Activated CD8-positive, alpha-beta memory T cell treated with anti-CD3 and anti-CD28 coated beads for 1 hour (primary cell): ENCODE data around the gene FOXF2.

Source experiments
- DNase-seq, 2 donors: peaks; one replicate each; pipeline ENCODE4 v3.0.0-alpha.2; 2020; ENCODE audit warnings: low read depth in 1 of 2; ENCODE audit errors: extremely low read depth in 1 of 2

The FOXF2 gene

DNA sequence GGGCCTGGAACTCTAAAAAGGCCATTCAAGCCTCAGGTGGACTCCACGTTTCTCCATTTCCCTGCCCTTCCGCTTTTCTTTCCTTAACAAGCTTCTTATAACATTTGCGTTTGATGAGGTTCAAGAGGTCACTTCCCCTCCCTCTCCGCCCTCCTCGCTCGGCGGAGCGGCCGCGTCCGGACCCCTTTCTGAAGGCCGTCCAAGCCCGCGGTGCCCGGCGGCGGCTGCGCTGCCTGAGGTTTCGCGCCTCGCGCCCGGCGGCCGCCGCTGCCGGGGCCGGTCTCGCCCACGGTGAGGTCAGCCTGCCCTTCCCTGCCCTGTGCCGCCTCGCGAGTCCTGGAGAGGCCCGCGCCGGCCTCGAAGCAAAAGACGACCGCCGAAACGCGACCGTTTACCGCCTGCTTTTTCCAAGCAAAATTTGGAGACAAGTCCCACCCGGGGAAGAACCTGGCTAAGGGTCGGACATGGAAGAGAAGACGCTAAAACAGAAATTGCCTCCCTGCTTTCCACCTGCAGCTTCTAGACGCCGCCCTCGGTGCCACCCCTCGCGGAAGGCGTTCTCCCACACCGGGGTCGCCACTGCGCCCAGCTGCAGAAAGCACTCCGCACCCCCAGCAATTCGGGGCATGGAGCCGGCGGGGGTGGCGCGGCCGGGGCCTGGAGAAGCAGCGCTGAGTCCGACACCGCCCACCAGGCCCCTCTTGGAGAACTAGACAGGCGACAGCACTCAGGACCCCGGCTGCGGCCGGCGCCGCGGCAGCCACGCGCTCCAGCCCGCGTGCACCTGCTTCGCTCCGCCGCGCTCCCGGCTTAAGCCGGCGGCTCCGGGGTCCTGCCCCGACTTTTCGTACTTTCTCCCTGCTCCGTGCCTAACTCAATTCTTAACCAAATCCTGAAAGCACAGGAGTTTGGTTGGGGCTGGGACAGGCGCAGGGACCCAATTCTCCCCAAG is 11.0 kb upstream of the FOXF2 start:
- DNase-seq = no peak

DNA sequence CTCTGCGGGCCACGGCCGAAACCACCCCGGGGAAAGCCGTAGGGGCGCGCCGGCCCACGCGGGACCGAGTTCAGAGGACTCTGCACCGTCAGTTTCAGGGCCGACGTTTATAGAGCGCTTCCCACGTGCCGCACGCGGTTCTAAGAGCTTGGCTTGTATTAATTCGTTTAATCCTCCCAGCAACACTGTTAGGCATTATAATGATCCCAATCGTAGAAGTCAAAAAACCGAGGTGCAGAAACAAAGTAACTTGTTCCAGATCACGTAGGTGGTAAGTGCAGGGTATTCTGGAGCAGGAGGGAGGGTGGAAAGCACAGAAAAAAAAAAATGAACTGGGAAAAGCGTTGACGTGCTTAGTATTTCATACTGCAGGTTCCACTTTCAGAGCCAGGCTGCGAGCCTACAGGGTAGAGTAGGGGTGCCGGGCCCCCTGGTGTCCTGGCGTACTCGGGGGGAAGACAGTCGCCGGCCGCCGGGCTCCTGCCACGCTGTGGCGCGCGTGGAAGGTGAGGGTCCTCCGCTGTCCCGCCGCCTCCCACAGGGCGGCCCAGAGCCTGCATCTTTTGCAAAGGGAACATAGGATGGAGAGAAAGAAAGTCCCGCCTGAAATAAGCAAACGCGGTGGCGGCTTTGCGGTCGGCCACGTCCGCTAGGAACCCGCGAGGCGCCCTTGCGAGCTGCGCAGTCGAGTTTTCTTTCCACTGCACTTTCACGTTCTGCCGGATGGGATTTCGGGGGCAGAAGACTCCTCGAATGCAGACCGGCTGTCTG is 10.2 kb upstream of the FOXF2 start:
- no peak for DNase-seq

DNA sequence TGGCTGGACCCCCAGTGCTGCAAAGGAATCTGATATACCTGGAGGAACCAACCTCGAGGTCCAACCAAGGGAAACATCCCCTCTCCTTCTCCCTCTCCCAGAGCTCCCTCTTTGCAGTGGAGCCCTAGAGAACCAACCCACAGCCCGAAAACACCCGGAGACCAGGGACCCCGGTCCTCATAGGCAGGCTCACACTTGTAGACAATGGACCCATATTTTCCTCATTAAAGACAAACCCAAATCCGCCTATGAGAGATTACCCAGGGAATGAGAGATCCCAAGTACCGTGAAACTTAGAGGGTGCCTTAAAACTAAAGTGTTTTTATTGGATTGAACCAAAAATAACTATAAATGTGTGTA is 9.6 kb upstream of the FOXF2 start:
- no peak for DNase-seq

DNA sequence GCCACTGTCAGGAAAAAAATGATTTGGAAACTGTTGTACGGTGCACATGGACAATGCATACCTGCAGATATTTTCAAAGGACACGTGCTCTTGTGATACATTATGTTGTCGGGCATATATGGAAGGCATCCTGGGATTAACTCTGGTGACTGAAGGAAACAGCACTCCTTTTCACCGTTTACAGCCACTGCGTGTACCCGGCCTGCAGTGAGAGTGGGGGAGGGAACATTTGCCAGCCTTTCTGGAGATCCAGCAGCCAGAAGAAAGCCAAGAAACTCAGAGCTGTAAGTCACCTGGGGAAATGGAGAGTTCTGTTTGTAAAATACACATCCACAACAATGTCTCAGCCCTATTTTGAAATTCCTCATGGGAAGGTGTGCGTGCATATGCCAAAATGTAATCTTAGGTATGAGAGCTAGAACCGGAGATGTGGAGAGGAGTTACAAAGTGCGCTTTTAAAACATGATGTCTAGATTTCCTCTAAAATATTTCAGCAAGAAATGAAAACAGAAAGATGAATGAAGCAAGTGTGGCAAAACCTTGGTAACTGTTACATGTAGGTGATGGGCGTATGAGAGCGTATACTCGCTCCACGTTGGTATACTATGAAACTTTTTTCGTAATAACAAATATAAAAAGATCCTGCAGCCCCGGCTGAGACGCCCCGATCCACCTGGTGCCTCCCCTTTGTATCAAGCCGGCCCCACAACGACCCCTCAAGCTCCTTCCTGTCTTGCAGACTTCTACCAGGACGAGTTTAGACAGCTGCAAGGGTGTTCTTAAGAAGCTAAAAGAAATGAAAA is 8.6 kb upstream of the FOXF2 start:
- DNase-seq = no peak

DNA sequence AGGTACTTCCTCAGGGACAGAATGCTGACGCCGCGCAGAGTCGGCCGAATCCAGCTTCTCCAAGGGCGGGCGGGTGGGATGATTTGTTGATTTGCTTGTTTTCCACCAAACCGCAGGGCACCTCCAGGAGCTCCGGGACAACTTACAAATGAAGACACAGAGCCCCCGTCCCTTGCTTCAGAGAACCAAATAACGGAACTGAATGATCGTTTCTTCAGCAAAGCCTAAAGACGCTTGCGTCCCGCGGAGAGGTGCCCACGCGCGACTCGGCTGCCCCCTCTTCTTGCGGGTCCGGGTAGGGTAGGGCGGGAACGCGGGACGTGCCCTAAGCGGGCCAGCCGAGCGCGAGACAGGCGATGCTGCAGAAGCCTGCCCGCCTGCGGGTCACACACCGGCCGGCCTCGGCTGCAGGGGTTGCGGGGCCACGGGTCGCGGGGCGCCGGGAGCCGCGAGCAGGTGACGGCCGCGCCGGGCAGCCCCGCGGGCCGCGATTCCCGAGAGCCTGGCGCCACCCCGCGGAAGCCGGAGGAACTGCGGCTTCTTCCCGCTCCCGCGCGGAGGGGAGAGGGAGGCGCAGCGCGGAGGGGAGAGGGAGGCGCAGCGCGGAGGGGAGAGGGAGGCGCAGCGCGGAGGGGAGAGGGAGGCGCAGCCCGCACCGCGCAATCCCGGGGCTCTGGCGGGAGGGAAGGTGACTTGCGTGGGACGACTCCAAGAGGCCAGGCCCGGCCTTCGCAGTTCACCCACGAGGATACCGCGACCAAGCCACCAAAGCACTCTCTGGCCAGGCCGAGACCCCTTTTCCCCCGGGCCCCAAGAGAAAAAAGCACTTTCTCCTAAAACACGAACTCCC is 7.7 kb upstream of the FOXF2 start:
- DNase-seq = peak in 1 of 2 donors; percentile 43

DNA sequence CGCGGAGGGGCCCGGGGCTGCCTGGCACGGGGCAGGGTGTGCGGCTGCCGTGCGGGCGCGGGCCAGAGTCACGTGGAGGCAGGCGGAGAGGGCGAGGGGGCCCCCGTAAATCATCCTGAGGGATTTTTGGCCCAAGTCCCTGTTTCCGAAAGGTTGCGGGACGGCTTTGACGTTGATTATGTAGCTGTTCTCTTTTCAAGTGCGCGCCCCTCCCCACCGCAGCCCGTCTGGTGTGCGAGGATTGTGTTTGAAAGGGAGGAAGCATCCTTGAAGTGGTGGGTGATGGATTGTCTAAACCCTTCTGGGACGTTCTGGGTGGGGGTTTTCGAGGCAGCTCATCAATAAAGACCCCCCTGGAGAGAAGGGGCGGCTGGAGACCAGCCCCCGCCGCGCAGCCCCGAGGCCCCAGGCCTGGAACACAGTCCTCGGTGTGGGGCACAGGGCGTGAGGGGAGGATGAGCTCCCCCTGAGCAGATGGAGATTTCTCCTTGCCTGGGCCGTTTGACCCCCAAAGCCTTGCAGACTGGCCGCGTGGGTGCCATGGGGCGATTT is 7.0 kb upstream of the FOXF2 start:
- DNase-seq = no peak

DNA sequence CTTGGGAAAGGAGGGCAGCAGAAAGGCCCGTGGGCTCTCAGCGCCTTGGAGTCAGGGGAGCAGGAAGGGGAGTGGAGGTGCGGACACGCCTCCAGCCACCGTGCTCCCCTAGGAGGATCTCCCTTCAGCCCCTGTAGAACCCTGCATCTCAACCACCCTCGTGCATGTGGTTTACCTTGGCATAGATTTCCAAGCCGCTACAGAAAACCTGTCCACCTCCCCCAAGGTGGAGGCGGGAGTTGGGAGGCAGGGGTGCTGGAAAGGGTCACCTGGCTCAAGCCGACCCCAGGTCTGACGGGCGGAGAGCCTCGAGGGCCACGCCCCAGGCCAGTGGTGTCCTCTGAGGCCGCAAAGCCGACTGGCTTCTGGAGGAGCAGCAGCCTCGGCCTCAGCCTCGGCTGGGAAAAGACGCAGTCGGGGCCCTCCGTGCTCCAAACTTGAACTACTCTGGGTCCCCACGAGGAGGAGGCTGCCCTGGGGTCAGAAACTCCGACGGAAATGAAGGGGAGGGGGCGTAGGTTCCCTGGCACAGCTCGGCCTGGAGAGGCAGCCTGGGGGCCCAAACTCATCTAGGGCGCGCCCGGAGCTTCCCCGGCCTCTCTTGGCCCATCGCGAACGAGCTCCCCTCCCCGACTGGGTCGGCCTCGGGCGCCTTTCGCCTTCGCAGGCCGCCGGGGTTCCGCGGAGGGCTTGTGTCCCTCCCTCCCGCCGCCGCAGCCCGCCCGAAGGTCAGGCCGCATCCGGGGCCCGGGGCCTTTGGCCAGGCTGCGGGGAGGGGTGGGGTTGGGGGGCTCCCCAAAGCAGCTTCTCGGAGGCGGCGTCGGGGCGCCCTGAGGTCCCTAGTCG is 6.3 kb upstream of the FOXF2 start:
- no peak for DNase-seq

DNA sequence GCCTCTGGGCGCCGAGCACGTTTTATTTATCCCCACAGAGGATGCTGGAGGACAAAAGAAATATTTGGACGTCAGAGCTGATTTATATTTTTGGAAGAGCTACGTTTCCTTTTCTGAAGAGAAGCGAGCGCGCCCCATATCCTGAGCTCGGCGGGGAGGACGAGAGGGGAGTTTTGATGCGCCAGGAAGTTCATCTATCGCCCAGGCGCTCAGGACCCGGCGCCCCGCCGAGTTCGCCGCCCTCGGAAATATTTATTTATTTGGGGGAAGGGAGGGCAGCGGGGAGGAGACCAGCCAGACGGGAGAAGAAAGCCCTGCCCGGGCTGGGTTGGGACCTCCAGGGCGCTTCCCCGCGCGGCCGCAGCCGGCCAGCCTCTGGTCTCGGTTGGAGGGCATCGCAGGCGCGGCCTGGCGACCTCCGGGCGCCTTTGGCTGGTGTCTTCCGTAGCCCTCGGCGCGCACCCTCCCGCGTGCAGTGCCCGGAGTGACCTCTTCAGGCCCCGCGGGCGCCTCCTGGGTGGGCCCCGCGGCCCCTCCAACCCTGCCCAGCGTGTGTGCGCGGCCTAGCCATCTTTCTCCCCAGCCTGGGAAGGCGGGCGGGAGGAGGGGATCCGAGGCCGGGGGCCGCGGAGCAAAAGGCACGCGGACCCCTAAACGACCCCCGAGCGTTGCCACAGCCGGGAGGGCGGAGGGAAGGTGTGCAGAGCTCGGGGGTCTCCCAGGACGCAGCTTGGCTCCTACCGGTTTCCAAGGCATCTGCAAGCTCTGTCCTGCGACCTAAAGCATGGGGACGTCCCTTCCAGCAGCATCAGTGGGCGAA is 5.4 kb upstream of the FOXF2 start:
- DNase-seq = no peak

DNA sequence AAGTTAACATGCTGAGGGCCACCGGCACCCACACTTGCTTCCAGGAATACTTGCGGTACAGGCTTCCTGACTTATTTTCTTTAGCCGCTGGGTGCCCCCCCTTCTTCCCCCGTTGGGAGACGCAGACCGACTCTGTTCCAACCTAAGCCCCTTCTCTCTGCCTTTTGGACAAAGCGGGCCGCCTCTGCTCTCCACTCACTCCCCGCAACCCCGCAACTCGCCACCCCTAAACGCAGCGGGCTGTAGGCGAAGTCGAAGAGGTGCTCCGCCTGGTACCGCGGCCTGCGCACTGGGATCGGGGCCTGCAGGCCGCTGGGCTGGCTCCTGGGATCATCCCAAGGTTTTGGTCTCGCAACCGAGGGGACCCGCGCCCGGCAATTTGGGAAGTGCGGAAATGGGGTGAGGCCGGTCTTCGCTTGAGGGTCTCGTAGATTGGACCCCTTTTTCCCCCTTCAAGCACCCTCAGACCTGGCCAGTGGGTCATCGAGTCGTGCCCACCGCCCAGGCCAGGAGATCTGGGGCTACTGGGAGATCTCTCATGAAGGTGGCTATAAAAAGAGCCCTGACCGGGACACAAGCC is 4.7 kb upstream of the FOXF2 start:
- DNase-seq = no peak

DNA sequence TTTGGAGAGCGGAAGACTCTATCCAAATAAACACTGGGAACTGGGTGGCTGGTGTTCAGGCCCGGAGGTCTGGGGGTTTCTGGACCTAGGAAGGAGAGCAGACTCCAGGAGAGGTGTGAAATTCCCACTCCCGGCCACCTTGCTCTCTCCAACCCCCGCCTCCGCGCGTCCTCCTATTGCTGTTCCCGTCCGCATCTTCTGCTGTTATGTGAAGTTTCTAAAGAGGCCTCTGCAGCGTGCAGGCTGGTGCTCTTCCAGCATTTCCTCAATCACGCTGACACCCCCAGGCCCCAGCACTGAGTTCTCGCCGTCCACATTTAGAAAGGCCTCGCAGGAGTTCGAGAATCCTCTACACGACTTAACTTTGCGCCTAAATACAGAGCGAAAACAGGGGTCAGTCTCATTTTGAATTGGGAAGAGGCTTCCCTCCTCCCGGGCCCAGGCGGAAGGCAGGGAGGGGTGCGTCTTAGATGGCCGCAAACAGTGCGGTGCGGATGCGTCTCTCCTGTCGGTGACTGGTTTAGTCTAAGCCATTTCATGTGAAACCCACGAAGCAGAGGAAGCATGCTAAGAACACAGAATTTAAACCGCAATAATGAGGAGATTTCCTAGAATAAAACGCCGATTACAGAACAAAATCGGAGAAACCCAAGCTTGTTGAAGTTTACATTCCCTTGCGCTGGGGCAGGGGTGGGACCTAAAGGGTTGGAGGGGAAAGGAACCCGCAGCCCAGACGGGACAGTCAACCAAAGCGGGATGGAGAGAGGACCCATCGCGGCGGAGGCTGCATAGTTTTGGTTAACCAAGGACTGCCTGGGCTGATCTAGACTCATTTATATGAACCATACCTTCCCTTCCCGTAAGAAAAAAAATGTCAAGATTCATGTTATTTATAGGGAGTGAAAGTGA is 4.0 kb upstream of the FOXF2 start:
- no peak for DNase-seq

DNA sequence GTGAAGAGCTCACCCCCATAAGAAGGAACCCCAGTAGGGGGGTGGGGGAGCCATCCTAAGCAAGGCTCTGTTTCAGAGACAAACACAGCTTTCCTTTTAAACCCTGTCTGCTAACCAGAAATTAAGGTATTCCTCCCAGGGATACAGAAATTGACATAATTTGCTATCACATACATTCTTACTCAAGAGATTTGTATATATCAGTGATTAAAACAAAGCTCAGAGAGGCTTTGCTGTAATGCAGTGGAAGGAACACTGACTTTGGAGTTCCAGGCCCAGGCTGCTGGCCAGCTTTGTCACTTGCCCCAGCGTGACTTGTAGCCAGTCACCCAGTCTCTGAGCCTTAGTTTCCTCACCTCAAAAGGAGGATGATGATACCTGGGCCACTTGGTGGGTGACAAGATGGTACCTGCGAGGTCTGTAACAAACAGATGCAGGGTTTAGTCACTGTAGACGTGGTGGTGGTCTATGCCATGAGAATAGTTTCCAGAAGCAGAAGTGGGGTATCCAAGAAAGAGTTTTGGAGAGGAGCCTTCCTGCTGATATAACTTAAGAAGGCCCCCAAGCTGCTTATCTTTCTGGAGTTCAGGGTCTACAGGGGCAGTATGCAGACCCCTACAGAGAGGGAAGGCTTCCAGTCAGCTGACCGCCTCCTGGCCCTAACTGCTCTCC is 3.2 kb upstream of the FOXF2 start:
- no peak for DNase-seq

DNA sequence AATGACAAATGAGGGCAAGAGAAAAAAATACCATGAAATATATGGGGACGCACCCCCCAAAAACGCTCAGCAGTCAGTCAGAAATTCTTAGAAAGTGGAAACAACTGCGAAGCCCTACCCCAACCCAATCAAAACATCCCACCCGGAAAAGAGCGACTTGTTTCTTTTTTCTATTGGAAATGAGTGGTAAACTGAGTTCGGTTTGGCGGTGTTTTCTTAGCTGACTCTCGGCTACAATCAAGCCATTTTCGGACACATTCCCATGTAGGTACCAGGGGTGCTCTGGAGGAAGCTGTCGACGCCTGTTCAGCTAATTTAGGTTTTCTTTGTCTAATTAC is 1.9 kb upstream of the FOXF2 start:
- no peak for DNase-seq

DNA sequence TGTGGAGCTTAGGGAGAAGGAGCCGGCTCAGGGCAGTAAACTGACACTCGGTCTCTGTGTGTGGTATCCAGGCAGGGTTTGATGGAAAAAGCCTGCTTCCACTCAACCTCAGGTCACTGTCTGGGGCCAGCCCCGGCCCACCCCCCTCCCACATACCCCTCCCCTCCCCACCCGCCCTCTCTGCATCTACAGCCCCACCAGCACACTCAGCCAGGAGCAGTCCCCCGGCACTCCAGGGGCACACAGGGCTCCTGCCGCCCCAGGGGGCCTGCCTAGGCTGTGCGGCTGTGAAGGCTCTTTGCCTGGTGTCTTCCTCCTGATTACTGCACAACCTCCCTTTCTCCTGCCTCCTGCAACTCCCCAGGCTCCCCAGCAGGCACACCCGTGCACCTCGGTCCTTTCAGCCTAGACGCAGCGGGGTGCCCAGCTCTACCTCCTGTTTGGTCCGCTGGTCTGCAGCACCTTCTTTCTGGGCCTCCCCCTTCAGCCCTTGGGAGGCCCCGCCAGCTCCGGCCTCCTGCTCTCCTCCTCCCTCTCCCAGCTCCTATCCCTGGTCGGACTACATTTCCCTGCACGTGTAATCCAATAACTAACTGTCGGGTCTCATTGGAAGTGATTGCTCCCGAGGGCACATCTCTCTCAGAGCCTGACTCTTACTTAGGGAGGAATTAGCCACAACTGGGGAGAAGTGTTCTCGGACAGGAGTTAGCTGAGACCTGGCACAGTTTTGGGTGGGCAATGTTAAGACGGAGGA is 1.3 kb upstream of the FOXF2 start:
- DNase-seq = no peak

DNA sequence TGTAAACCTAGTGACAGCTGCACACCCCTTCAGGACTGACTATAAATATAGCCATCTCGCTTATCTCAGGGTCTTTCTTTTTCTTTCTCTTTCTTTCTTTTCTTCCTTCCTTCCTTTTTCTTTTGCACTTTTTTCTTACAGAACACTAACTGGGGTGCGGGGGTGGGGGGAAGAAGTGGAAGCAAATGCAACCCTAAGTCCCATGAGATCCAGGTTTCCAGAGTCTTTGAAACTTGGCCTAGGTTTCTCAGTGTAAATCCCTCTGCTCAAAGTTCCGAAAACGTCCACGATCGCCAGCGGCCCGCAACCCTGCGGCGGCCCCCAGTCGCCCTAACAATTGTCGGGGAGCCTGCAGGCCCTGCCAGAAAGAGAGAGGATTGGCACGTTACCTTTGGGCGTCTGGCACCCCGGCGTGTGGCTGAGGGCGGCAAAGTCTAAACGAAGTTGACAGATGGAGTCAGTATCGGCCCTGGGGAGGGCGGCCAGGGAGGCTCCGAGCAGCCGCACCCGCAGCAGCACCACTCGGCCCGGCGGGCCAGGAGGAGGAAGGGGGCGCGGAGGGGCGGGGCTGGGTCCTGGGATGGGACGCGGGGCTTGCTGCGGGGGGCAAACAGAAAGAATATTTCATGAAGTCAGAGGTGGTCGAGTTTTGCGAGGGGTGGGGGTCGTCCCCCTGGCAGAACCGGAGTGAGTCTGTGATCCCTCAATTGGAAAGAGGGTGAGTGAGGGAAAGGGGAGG is 577 bp upstream of the FOXF2 start:
- DNase-seq = no peak
